Liver (tissue), 2 donors: ENCODE data around the gene TMEFF1.

Experiments used
- REST ChIP-seq: IDR thresholded peaks from 2 replicates; pipeline ENCODE4 v1.6.1; 2016; ENCODE audit warnings: antibody characterized with exemption, mild to moderate bottlenecking
- TF ChIP-seq, protein P1 (sequence below): fragments of 150-350 bp; IDR thresholded peaks from 2 replicates; pipeline ENCODE4 v1.5.1; 2017; ENCODE audit warnings: improper control_type of control experiment, low read depth, low read length; ENCODE audit not compliant: missing input control
- donor health status: healthy.

GRCh38 chr9:100485196-100485595 is 12.2 kb downstream of the TMEFF1 start:
- TF ChIP-seq, protein P1, sequence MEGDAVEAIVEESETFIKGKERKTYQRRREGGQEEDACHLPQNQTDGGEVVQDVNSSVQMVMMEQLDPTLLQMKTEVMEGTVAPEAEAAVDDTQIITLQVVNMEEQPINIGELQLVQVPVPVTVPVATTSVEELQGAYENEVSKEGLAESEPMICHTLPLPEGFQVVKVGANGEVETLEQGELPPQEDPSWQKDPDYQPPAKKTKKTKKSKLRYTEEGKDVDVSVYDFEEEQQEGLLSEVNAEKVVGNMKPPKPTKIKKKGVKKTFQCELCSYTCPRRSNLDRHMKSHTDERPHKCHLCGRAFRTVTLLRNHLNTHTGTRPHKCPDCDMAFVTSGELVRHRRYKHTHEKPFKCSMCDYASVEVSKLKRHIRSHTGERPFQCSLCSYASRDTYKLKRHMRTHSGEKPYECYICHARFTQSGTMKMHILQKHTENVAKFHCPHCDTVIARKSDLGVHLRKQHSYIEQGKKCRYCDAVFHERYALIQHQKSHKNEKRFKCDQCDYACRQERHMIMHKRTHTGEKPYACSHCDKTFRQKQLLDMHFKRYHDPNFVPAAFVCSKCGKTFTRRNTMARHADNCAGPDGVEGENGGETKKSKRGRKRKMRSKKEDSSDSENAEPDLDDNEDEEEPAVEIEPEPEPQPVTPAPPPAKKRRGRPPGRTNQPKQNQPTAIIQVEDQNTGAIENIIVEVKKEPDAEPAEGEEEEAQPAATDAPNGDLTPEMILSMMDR, result no peak
- no peak for TF ChIP-seq REST
